Right hindlimb (tissue), 1 donor: ENCODE data around the gene HIVEP1.
A peak's percentile ranks its signal among the peaks of the same experiment; 100 is the strongest.

ENCODE experiments used
- DNase-seq: peaks from one replicate; pipeline ENCODE4 v3.0.0-alpha.2; 2018

HIVEP1 gene

GRCh38 chr6:12012038-12012557 lies at the start of gene HIVEP1:
Gene HIVEP1, plus strand, starts transcription at chr6:12012312. Its CDS starts 3,317 bp downstream, at chr6:12015629.
- DNase-seq = no peak

DNA sequence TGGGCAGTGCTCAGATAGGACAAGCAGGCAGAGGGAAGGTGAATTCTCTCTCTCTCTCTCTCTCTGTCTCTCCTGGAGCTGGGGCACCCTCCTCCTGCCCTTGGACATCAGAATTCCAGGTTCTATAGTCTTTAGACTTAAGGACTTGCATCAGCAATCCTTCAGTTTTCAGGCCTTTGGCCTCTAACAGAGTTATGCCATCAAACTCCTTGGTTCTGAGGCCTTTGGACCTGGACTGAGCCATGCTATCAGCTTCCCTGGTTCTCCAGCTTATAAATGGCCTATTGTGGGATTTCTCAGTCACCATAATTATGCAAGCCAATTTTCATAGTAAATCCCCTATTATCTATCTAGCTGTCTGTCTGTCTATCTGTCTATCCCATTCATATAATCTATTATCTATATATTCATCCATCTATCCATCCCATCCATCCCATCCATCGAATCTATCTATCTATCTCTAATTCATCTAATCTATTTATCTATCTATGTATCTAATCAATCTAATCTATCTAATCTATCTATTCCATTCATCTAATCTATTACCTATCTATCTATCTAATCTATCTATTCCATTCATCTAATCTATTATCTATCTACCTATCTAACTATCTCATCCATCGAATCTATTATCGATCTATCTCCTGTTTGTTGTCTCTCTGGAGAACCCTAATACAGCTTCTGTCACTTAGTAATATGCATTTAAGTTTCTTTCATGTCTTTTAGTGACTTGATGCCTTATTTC lies 48.2 kb upstream of the HIVEP1 start:
- no peak for DNase-seq

DNA sequence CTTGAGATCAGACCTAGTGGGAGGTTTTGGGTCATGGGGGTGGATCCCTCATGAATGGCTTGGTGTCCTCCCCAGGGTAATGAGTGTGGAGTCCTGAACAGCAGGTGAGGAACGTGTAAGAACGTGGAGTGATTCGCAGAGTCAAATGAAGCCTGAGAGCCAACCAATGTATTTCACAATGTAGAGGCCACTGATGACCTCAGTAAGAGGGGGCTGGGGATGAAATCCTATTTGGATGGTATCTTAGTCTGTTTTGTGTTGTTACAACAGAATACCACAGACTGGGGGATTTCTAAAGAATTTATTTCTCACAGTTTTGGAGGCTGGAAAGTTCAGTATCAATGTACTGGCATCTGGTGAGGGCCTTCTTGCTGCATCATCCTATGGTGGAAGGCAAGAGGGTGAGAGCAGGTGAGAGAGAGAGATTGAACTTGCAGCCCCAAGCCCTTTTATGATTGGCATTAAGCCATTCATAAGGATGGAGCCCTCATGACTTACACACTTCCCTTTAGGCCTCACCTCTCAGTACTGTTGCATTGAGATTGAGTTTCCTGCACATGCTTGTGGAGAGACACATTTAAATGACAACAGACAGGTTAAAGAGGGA lies 47.3 kb upstream of the HIVEP1 start:
- DNase-seq = no peak

DNA sequence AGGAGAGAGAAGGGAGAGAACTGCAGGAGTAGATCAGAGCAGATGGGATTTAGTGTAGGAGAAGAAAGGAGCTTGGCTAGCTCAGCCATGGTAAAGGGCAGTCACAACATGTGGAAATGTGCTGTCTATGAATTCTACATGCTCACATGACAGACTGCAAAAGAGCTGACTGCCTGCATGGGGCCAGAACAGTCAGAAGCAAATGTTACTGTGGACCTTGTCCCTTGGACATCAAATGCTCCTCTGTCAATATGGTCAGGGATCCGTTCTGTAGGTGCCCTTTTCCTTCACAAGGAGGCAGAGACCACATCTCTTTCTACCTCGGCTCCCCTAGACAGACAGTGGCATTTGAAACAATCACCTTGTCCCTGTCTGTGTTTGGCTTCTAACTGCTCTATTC lies 46.6 kb upstream of the HIVEP1 start:
- DNase-seq = no peak

DNA sequence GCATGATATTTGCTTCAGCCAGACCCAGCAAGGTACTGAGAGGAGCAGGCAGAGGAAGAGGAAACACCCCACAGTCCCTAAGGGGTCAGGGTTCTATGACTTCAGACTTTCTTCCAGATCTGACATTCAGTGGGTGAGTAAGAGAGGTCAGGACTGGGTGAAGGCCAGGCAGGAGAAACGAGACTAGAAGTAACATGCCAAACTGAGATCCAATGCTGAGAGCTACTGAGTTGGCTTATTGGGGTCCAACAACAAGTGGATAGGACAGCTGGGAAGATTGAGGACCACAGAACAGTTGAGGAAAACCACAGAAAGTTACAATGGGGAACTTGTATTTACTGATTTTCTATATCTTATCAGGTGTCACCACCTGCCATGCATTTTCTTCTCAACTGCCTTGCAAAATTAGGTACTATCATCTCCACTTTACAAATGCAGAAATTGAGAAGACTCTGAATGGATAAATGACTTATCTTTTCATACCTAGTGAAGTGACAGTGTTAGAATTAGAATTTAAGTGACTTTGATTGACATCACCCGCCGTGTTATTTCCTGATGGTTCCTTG lies 43.8 kb upstream of the HIVEP1 start:
- no peak for DNase-seq

DNA sequence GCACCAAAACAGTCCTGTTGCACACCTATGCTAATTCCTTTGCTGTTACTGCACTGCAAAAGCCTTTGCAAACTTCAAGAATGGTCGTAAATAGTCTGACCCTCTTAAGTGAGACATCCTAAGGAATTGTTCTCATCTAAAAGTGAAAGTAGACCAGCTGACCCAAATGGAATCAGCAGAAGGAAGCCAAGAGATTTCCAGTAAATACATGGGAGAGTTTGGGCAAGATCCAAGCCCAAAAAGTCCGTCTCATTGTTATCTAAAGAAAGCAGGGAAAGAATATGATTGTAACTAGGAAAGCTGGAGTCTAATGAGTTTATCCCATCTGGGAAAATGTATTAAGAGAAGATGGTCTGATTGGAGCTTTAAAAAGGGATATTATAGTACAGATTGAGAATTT lies 43.0 kb upstream of the HIVEP1 start:
- DNase-seq = peak; percentile 52

GRCh38 chr6:11970114-11970513 lies 42.0 kb upstream of the HIVEP1 start:
- DNase-seq = no peak

DNA sequence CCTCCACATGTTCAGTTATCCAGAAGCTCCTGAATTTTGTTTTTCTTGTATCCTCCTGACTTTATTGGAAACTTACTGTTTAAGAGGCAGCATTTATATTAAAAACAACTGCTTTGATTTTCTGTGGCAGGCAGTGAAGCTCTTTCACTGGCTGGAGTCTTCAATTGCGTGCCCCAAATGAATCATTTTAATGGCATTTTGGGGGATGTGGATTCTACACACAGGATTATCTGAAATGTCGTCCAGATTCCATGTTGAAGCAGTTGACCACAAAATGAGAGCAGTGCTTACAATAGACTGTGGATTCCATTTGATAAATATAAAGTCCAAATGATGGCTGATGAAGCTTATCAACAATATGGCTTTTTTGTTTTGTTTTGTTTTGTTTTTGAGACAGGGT lies 41.0 kb upstream of the HIVEP1 start:
- no peak for DNase-seq

GRCh38 chr6:11972270-11972669 lies 39.8 kb upstream of the HIVEP1 start:
- no peak for DNase-seq

GRCh38 chr6:11972806-11973205 lies 39.3 kb upstream of the HIVEP1 start:
- DNase-seq = no peak

- no peak for DNase-seq
These were observed 38.9 kb upstream of the HIVEP1 start for GRCh38 chr6:11973238-11973637.

GRCh38 chr6:11974089-11974488 lies 38.0 kb upstream of the HIVEP1 start:
- DNase-seq = no peak

DNA sequence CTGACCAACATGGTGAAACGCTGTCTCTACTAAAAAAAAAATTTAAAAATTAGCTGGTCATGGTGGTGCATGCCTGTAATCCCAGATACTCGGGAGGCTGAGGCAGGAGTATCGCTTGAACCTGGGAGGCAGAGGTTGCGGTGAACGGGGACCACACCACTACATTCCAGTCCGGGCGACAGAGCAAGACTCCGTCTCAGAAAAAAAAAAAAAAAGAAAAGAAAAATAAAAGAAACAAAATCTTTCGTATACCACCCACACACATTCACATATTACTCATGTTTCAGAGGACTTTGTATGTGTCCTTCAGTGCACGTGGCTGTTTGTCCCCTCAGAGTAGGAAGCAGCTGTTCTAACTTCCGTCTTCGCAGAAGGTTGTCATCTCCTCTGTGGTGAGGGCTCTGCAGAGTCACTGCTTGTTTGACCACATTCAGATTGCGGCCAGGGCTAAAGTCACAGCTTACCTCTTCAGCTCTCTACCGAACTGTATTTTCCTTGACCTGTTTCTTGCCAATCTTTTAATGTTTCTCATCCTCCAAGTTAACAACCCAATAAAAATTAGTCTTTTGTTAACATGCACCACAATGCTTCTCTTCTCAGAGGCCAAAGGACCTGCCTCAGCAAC lies 36.6 kb upstream of the HIVEP1 start:
- no peak for DNase-seq

- DNase-seq = no peak
These were observed 35.6 kb upstream of the HIVEP1 start for GRCh38 chr6:11976489-11976888.

DNA sequence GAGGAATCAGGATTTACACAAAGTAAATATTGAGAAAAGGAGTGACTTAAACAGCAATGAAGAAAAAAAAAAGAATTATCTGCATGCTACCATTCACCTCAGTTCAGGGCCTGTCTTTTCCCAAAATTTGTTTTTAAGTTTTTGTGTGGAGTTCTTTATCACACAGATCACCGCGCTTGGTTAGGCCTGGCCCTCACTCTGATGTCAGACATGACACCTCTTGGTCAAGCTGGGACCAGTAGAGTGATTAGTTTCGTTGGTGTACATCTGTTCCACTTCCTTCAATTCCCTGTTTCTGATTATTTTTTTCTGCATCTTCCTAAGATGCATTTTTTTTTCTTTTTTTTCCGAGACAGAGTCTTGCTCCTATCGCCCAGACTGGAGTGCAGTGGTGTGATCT lies 34.9 kb upstream of the HIVEP1 start:
- DNase-seq = no peak

GRCh38 chr6:11977738-11978137 lies 34.4 kb upstream of the HIVEP1 start:
- no peak for DNase-seq

GRCh38 chr6:11978169-11978987 lies 33.7 kb upstream of the HIVEP1 start:
- DNase-seq = no peak

GRCh38 chr6:11979866-11980265 lies 32.2 kb upstream of the HIVEP1 start:
- DNase-seq = no peak

DNA sequence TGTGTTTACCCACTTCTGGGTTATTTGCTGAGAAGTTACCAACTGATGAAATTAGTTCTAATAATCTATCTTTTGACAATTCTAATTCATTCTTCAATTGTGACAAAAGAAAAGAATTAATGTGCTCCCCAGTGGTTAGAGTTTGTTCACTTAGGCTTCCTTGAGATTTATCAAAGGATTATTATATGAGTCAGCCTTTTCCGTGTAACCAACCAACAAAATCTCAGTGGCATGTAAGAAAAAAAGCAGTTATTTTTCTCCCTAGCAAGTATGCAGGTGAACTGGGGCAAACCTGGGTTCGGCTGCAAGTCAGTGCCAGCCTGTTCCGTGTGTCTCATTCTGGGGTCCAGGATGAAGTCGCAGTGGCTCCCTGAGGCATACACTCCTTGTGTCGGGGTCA lies 28.8 kb upstream of the HIVEP1 start:
- no peak for DNase-seq

GRCh38 chr6:11987386-11987785 lies 24.7 kb upstream of the HIVEP1 start:
- no peak for DNase-seq

DNA sequence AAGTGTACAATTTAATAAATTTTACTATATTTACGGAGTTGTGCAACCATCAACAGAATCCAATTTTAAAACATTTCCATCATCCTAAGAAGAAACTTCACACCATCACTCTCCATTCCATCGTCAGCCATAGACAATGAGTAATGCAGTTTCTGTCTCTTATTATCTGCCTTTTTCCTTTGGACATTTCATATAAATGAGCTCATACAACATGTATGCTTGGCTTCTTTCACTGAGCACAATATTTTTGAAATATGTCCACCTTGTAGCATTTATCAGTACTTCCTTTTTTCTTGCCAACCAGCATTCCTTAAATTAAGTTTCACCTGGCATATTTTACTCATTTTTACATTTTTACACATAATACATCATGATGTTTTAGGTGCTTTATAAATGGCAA lies 22.7 kb upstream of the HIVEP1 start:
- DNase-seq = no peak

- no peak for DNase-seq
These were observed 20.0 kb upstream of the HIVEP1 start for GRCh38 chr6:11992086-11992485.
